Esophagus muscularis mucosa (tissue), 4 donors: ENCODE results near the gene CD244. TPM values are rescaled to one million over a fixed set of nuclear protein-coding genes. Genes with fewer than 3 reads are reported as not detected.

ENCODE experiments used
- DNase-seq: peaks from one replicate; pipeline ENCODE4 v3.0.0-alpha.2; 2017; ENCODE audit errors: extremely low spot score
- H3K27ac ChIP-seq, 4 donors: fragments of 200-600 bp; sonication (generic); replicated peaks in 1 of 4; 1 replicate in 3 of 4; 2 replicates in 1 of 4; pipeline ENCODE4 v1.5.1; 2016 to 2019; ENCODE audit warnings: mild to moderate bottlenecking in 1 of 4
- H3K27me3 ChIP-seq, 4 donors: fragments of 200-600 bp; sonication (generic); one replicate each; pipeline versions ENCODE4 v1.5.1 to v1.6.0; 2016 to 2019
- H3K36me3 ChIP-seq, 4 donors: fragments of 200-600 bp; sonication (generic); one replicate each; pipeline ENCODE4 v1.5.1; 2016 to 2019
- H3K4me1 ChIP-seq, 4 donors: fragments of 200-600 bp; sonication (generic); one replicate each; pipeline ENCODE4 v1.5.1; 2016 to 2019
- H3K4me3 ChIP-seq, 4 donors: fragments of 200-600 bp; sonication (generic); 1 replicate in 2 of 4; 2 replicates in 2 of 4; pipeline ENCODE4 v1.5.1; 2016 to 2019; ENCODE audit warnings: mild to moderate bottlenecking in 4 of 4, moderate library complexity in 1 of 4
- H3K9me3 ChIP-seq, 4 donors: fragments of 200-600 bp; sonication (generic); 1 replicate in 3 of 4; 2 replicates in 1 of 4; pipeline ENCODE4 v1.5.1; 2016 to 2019
- EP300 ChIP-seq: sonication (generic); formaldehyde crosslinking; IDR thresholded peaks from one replicate; pipeline ENCODE4 v1.6.1; 2017; ENCODE audit warnings: antibody characterized with exemption
- POLR2A ChIP-seq: fragments of 450-650 bp; IDR thresholded peaks from one replicate; pipeline ENCODE4 v1.6.1; 2017; ENCODE audit warnings: antibody characterized with exemption, moderate library complexity, mild to moderate bottlenecking, low read depth
- POLR2AphosphoS5 ChIP-seq, 2 donors: sonication (generic); formaldehyde crosslinking; IDR thresholded peaks; one replicate each; pipeline ENCODE4 v1.6.1; 2017; ENCODE audit warnings: antibody characterized with exemption in 2 of 2
- WGBS: methylation state at CpG from one replicate; pipeline ENCODE4 v1.1.5; 2018; 5-methylcytosine and 5-hydroxymethylcytosine counted together
- intact Hi-C: fragments of 100-400 bp; cut with DNase I; formaldehyde crosslinking; loops from one replicate; pipeline ENCODE4 v1.15.1; 2023
- total RNA-seq, 4 donors: library from RNA; depleted of rRNA; stranded (reverse); fragments of >200 nt; gene quantifications; one replicate each; pipeline versions ENCODE4 v1.1.0 to v1.2.1, GENCODE V29; 2016
- TF ChIP-seq, protein P1 (sequence below), 3 experiments: fragments of 200-600 bp in 2 of 3; fragments of 450-650 bp in 1 of 3; sonication (generic) in 2 of 3; IDR thresholded peaks; one replicate each; pipeline ENCODE4 v1.5.1; 2017 to 2019; ENCODE audit warnings: antibody characterized with exemption in 3 of 3, mild to moderate bottlenecking in 2 of 3, moderate library complexity in 1 of 3

Gene CD244
- total RNA-seq, 4 donors from 2014 or later, result 0.13 to 0.83 (median 0.34) TPM; not detected in 1

DNA sequence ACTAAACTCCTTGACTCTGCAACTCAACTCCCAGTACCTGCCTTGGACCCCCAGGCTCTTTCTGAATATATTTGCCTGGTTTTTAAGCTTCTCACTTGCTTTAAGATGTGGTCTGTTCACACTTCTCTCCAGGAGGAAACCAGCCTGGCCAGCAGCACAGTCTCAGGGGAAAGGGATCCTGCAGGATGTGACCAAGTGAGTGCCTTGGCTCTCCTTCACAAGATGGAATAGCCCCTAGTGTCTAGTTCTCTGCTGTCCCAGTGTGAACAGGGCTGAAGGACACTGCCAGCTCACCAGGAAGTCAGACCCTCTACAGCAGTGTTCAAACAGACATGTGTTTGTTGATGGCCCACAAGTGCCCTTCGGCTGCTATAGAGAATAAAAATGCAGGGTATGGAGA is 32.9 kb downstream of the CD244 start:
- peaks cover 0 to 5% (median 0%) of the 10 kb centered on the region in 4 donors for H3K27me3 ChIP-seq
- H3K27ac ChIP-seq, result no peak overlapping the region
- no peaks in the 10 kb centered on the region for H3K4me1 ChIP-seq
- H3K36me3 ChIP-seq, result no peaks in the 10 kb centered on the region
- H3K4me3 ChIP-seq, result no peak overlapping the region
- intact Hi-C loops, result loop anchor here (10.0 kb wide), 1 partner anchor 285 kb away; the partner anchor contains the start of genes NIT1 and PFDN2
- TF ChIP-seq EP300, result no peak
- TF ChIP-seq POLR2AphosphoS5 (IDR thresholded peaks at IDR 0.05), result no peak
- TF ChIP-seq POLR2A, result no peak
- TF ChIP-seq, protein P1, sequence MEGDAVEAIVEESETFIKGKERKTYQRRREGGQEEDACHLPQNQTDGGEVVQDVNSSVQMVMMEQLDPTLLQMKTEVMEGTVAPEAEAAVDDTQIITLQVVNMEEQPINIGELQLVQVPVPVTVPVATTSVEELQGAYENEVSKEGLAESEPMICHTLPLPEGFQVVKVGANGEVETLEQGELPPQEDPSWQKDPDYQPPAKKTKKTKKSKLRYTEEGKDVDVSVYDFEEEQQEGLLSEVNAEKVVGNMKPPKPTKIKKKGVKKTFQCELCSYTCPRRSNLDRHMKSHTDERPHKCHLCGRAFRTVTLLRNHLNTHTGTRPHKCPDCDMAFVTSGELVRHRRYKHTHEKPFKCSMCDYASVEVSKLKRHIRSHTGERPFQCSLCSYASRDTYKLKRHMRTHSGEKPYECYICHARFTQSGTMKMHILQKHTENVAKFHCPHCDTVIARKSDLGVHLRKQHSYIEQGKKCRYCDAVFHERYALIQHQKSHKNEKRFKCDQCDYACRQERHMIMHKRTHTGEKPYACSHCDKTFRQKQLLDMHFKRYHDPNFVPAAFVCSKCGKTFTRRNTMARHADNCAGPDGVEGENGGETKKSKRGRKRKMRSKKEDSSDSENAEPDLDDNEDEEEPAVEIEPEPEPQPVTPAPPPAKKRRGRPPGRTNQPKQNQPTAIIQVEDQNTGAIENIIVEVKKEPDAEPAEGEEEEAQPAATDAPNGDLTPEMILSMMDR (IDR thresholded peaks at IDR 0.05), result no peak
- H3K9me3 ChIP-seq, result no peaks in the 10 kb centered on the region
- WGBS, result 86% methylated on average over 1 of the region's 1 CpG
- DNase-seq, result no peak

DNA sequence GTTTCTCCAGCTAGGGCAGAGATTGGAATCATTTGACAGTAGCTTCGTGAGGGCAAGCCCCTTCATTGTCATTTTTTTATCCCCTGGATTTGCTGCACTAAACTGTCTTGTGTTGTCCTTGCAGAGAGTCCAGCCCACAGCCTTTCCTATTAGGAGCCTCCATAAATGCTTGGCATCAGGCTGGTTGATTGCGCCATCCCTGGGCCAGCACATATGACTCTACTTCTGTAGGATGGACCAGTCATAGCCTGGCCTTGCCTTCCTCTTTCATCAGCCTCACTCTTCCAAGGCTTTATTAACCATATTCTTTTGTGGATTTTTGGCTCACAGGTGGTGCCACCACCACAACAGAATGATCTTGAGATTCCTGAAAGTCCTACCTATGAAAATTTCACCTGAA is 35.3 kb downstream of the CD244 start:
- Histone ChIP-seq H3K27ac (no peak overlapping the region), H3K27me3 (no peaks in the 10 kb centered on the region), H3K36me3 (no peaks in the 10 kb centered on the region), H3K9me3 (no peaks in the 10 kb centered on the region), H3K4me3 (no peak overlapping the region), H3K4me1 (no peaks in the 10 kb centered on the region)
- no peak for DNase-seq
- TF ChIP-seq, protein P1 (IDR thresholded peaks at IDR 0.05), result no peak
- TF ChIP-seq POLR2AphosphoS5 (IDR thresholded peaks at IDR 0.05) (no peak), EP300 (no peak)
- 73% methylated on average over 2 of the region's 2 CpGs for WGBS
- intact Hi-C loops, result no loop called here

DNA sequence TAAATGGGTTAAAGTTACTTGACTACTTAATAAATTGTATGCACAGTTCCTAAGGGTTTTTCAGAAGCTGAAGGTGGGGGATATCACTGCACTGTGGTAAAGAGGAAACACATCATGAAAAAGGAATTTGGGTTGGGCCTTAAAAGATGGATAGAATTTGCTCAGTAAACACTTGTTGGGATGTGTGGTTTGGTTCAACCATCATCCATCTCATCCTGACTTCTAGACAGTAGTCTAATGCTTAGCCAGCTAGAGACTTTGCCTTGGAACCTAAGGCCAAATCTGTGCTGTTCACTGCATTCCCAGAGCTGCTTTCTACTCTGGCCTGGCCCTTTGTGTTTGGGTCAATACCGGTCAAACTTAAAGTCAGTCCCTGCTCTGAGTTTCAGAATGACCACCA is 36.1 kb downstream of the CD244 start:
- Histone ChIP-seq H3K27ac (no peak overlapping the region), H3K36me3 (no peaks in the 10 kb centered on the region), H3K4me1 (no peaks in the 10 kb centered on the region), H3K9me3 (no peaks in the 10 kb centered on the region), H3K4me3 (no peak overlapping the region), H3K27me3 (no peaks in the 10 kb centered on the region)
- DNase-seq, result no peak
- TF ChIP-seq POLR2A (no peak), POLR2AphosphoS5 (IDR thresholded peaks at IDR 0.05) (no peak)
- 100% methylated on average over 1 of the region's 1 CpG for WGBS
- intact Hi-C loops, result no loop called here

DNA sequence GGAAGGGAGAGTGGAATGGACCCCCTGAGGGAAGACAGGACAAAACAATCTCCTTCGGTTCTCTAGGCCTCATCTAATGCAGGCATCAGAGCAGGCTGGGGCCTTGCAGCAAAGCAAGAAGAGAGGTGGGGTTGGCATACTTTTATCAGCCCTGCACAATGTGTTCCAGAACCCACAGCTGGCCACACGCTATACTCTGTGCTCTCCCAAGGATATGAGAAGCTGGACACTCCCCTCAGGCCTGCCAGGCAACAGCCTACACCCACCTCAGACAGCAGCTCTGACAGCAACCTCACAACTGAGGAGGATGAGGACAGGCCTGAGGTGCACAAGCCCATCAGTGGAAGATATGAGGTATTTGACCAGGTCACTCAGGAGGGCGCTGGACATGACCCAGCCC is 39.4 kb downstream of the CD244 start:
- Histone ChIP-seq H3K36me3 (no peaks in the 10 kb centered on the region), H3K27ac (no peak overlapping the region), H3K4me3 (no peak overlapping the region), H3K4me1 (no peaks in the 10 kb centered on the region), H3K9me3 (no peaks in the 10 kb centered on the region), H3K27me3 (peaks cover 0 to 9% (median 0%) of the 10 kb centered on the region in 4 donors)
- no peak for TF ChIP-seq POLR2AphosphoS5 (IDR thresholded peaks at IDR 0.05)
- TF ChIP-seq, protein P1 (IDR thresholded peaks at IDR 0.05), result no peak
- no peak for TF ChIP-seq EP300
- no peak for TF ChIP-seq POLR2A
- DNase-seq, result peak; percentile 37
- 79% methylated on average over 3 of the region's 3 CpGs for WGBS
- intact Hi-C loops, result no loop called here

DNA sequence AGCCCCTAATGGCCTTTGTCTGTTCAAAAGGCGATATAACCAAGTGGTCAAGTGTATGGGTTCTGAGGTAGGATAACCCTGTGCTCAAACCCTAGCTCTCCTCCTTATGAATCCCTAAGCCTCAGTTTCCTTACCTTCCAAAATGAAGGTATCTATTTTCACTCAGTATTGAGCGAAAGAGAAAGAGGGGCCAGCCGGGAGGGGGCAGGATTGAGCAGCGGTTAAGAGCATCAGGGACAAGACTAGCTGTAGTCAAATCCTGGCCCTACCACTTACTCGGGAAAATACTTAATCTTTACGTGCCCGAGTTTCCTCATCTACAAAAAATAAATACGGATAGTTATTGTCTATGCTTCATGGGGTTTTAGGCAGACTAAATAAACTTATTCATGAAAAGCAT is 41.1 kb downstream of the CD244 start:
- TF ChIP-seq, protein P1 (IDR thresholded peaks at IDR 0.05), result no peak
- no peak for TF ChIP-seq POLR2AphosphoS5 (IDR thresholded peaks at IDR 0.05)
- no peak for TF ChIP-seq EP300
- no peak for TF ChIP-seq POLR2A
- H3K4me1 ChIP-seq, result no peaks in the 10 kb centered on the region
- no peaks in the 10 kb centered on the region for H3K9me3 ChIP-seq
- DNase-seq, result peak; percentile 24
- WGBS, result 72% methylated on average over 8 of the region's 8 CpGs
- H3K27me3 ChIP-seq, result peaks cover 0 to 9% (median 0%) of the 10 kb centered on the region in 4 donors
- intact Hi-C loops, result no loop called here
- H3K4me3 ChIP-seq, result no peak overlapping the region
- H3K27ac ChIP-seq, result no peak overlapping the region
- H3K36me3 ChIP-seq, result no peaks in the 10 kb centered on the region
